ENCODE data around the gene SCAMP5. TPM values are rescaled to one million over a fixed set of nuclear protein-coding genes. Genes with fewer than 3 reads are reported as not detected.

SCAMP5 gene
- total RNA-seq, 1 experiment from 2014 or later = 6.2 TPM

GRCh38 chr15:75008221-75008625 lies 12.9 kb downstream of the SCAMP5 start:
- intact Hi-C loops (cut with micrococcal nuclease) = no loop called here
- no peak for DNase-seq (ENCODE audit: low read depth, low spot score)
- H3K9me2 ChIP-seq (ENCODE audit: insufficient read depth) = no peaks in the 10 kb centered on the region
- no peaks in the 10 kb centered on the region for H3K36me3 ChIP-seq (ENCODE audit: control insufficient read depth in 1 of 2, insufficient read depth in 2 of 2, low read length in 2 of 2)
- BruUV-seq (replicated peaks) = no TSS peak
- no peak overlapping the region for H2AFZ ChIP-seq (ENCODE audit: low read depth, low read length, poor library complexity, severe bottlenecking)
- no peak for TF ChIP-seq ZNF274 (IDR thresholded peaks at IDR 0.05; ENCODE audit: low read depth, low read length)
- TF ChIP-seq YY1 (IDR thresholded peaks at IDR 0.05; ENCODE audit: extremely low read depth, insufficient replicate concordance, low read depth, low read length) = no peak
- TF ChIP-seq CEBPB (IDR thresholded peaks at IDR 0.05; ENCODE audit: low read depth) = no peak
- TF ChIP-seq EGR1 (IDR thresholded peaks at IDR 0.05; ENCODE audit: low read depth) = no peak
- no peak for TF ChIP-seq FOSL1 (IDR thresholded peaks at IDR 0.05; ENCODE audit: low read depth)
- TF ChIP-seq ELF1 (IDR thresholded peaks at IDR 0.05; ENCODE audit: borderline replicate concordance, low read depth) = no peak
- H3K4me3 ChIP-seq (replicated peaks in 1 of 2; ENCODE audit: low read depth in 1 of 2, low read length in 2 of 2) = no peak overlapping the region
- ChIA-PET RAD21 (ENCODE audit: low non-redundant PET in 1 of 2, low total read pairs in 2 of 2, uncharacterized antibody in 2 of 2, unreplicated experiment in 2 of 2) (no interaction called here), POLR2A (no interaction called here), CTCF (no interaction called here)
- no peaks in the 10 kb centered on the region for H3K27me3 ChIP-seq (ENCODE audit: insufficient read depth, low read length)
- no peaks in the 10 kb centered on the region for H3K9me3 ChIP-seq (ENCODE audit: control insufficient read depth in 1 of 2, insufficient read depth in 1 of 2, low read depth in 1 of 2, low read length in 2 of 2)
- H3K27ac ChIP-seq (ENCODE audit: low read depth, low read length) = no peak overlapping the region
- H4K20me1 ChIP-seq (ENCODE audit: insufficient read depth) = no peaks in the 10 kb centered on the region
- no peaks in the 10 kb centered on the region for H3K79me2 ChIP-seq (ENCODE audit: insufficient read depth, low read length)
- no peak for ATAC-seq
- no peak overlapping the region for H3K9ac ChIP-seq (ENCODE audit: low read length)
- H3K4me2 ChIP-seq (ENCODE audit: low read length) = no peak overlapping the region
- H3K4me1 ChIP-seq (ENCODE audit: control insufficient read depth in 1 of 2, insufficient read depth in 2 of 2, low read length in 2 of 2) = no peaks in the 10 kb centered on the region

- no peak overlapping the region for H2AFZ ChIP-seq (ENCODE audit: low read depth, low read length, poor library complexity, severe bottlenecking)
- H3K4me1 ChIP-seq (ENCODE audit: control insufficient read depth in 1 of 2, insufficient read depth in 2 of 2, low read length in 2 of 2) = no peaks in the 10 kb centered on the region
- RAD21 ChIA-PET (ENCODE audit: low non-redundant PET in 1 of 2, low total read pairs in 2 of 2, uncharacterized antibody in 2 of 2, unreplicated experiment in 2 of 2) = no interaction called here
- no peaks in the 10 kb centered on the region for H3K27me3 ChIP-seq (ENCODE audit: insufficient read depth, low read length)
- no peak overlapping the region for H3K4me3 ChIP-seq (replicated peaks in 1 of 2; ENCODE audit: low read depth in 1 of 2, low read length in 2 of 2)
- no peaks in the 10 kb centered on the region for H3K9me3 ChIP-seq (ENCODE audit: control insufficient read depth in 1 of 2, insufficient read depth in 1 of 2, low read depth in 1 of 2, low read length in 2 of 2)
- CTCF ChIA-PET = no interaction called here
- no peaks in the 10 kb centered on the region for H3K79me2 ChIP-seq (ENCODE audit: insufficient read depth, low read length)
- ATAC-seq (no peak), DNase-seq (ENCODE audit: low read depth, low spot score) (no peak)
- H3K4me2 ChIP-seq (ENCODE audit: low read length) = no peak overlapping the region
- H3K9me2 ChIP-seq (ENCODE audit: insufficient read depth) = no peaks in the 10 kb centered on the region
- H4K20me1 ChIP-seq (ENCODE audit: insufficient read depth) = no peaks in the 10 kb centered on the region
- H3K27ac ChIP-seq (ENCODE audit: low read depth, low read length) = no peak overlapping the region
- intact Hi-C loops (cut with micrococcal nuclease) = no loop called here
- no TSS peak for BruUV-seq (replicated peaks)
- TF ChIP-seq ATF3 (IDR thresholded peaks at IDR 0.05) (no peak), EZH2phosphoT487 (IDR thresholded peaks at IDR 0.05; ENCODE audit: borderline replicate concordance) (no peak), EZH2 (IDR thresholded peaks at IDR 0.05) (no peak), YY1 (IDR thresholded peaks at IDR 0.05; ENCODE audit: extremely low read depth, insufficient replicate concordance, low read depth, low read length) (no peak), EGR1 (IDR thresholded peaks at IDR 0.05; ENCODE audit: low read depth) (no peak), SP1 (IDR thresholded peaks at IDR 0.05; ENCODE audit: low read depth) (no peak)
- no peaks in the 10 kb centered on the region for H3K36me3 ChIP-seq (ENCODE audit: control insufficient read depth in 1 of 2, insufficient read depth in 2 of 2, low read length in 2 of 2)
- H3K9ac ChIP-seq (ENCODE audit: low read length) = no peak overlapping the region
- POLR2A ChIA-PET = no interaction called here
These were observed 13.4 kb downstream of the SCAMP5 start for GRCh38 chr15:75008629-75009326.
